Muscle of leg (tissue), 11 donors: ENCODE measurements around the gene ABCB11. TPM values are rescaled to one million over a fixed set of nuclear protein-coding genes. Genes with fewer than 3 reads are reported as not detected.
"Not testable (repeated sequence)": the region's sequence is repeated elsewhere in the genome, so short reads cannot be mapped to it uniquely, and the experiment has no call there.

Experiments used
- DNase-seq: peaks from one replicate; pipeline ENCODE4 v3.0.0; 2013
- H3K27ac ChIP-seq: one replicate; pipeline ENCODE4 v1.5.1; 2013; ENCODE audit warnings: mild to moderate bottlenecking, low read length, control low read depth
- H3K27me3 ChIP-seq: one replicate; pipeline ENCODE4 v1.6.1; 2013; ENCODE audit warnings: low read length; ENCODE audit not compliant: control insufficient read depth, insufficient read depth
- H3K36me3 ChIP-seq: one replicate; pipeline ENCODE4 v1.6.1; 2013; ENCODE audit warnings: low read length; ENCODE audit not compliant: control insufficient read depth, insufficient read depth
- H3K4me1 ChIP-seq: one replicate; pipeline ENCODE4 v1.6.1; 2013; ENCODE audit warnings: low read length; ENCODE audit not compliant: control insufficient read depth, insufficient read depth
- H3K4me3 ChIP-seq: one replicate; pipeline ENCODE4 v1.5.1; 2013; ENCODE audit warnings: low read length, control low read depth
- H3K9me3 ChIP-seq: replicated peaks from 2 replicates; pipeline ENCODE4 v1.6.1; 2013; ENCODE audit warnings: low read depth, low read length; ENCODE audit not compliant: control insufficient read depth
- WGBS: methylation state at CpG from one replicate; pipeline ENCODE4 v1.1.5; 2013; ENCODE audit warnings: missing lambda C conversion rate; ENCODE audit not compliant: insufficient coverage; 5-methylcytosine and 5-hydroxymethylcytosine counted together
- polyA plus RNA-seq, 8 donors: library from polyadenylated mRNA; unstranded; fragments of 120-200 nt; gene quantifications; one replicate each; pipeline versions ENCODE4 v1.2.1 to v1.2.3, GENCODE V29; 2013; ENCODE audit warnings: inconsistent platforms in 1 of 8, low replicate concordance in 1 of 8; ENCODE audit not compliant: insufficient read length in 8 of 8, insufficient read depth in 1 of 8
- total RNA-seq: library from RNA; stranded (reverse); fragments of 120-200 nt; gene quantifications from one replicate; pipeline ENCODE4 v1.2.4, GENCODE V29; 2013

The ABCB11 gene
- total and polyA plus RNA-seq, 9 donors: 0.04 to 0.27 (median 0.12) TPM; not detected in 3

GRCh38 chr2:169066897-169067296, 35.8 kb upstream of the ABCB11 start:
- DNase-seq: no peak
- Histone ChIP-seq H3K27me3 (no peaks in the 10 kb centered on the region), H3K27ac (no peak overlapping the region), H3K9me3 (no peaks in the 10 kb centered on the region), H3K4me3 (no peak overlapping the region), H3K4me1 (no peaks in the 10 kb centered on the region), H3K36me3 (no peaks in the 10 kb centered on the region)
- WGBS: no CpG with 5 or more reads among the region's 1 CpG

DNA sequence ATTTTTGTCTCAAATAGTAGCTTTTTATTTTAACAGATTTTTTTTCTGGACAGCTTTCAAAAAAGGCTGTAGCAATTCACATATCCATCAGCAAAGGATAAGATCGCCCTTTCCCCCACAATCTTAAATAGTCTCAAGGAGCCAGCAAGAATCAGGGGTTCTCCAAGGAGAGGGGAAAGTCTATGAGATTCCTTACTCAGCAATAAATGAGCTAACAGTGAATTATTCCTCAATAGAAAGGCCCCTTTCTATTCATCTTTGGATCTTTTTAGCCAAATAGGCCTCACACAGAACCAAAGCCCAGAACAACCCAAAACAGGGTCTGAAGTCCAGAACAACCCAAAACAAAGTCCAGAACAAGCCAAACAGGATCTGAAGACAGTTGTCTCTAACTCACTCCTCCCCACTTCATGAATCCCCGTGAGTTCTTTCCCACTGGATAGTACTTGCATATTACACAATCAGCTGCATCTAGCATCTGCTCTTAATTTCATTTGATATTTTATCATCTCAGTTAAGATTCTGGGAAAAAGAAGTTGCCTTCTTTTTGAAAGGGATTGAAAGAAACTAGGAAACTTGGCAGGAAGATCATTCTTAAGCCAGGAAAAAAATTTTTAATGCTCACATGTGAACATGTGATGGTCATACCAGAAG, 34.9 kb upstream of the ABCB11 start:
- DNase-seq: no peak

GRCh38 chr2:169065422-169065821, 34.3 kb upstream of the ABCB11 start:
- H3K27ac ChIP-seq: no peak overlapping the region
- H3K4me1 ChIP-seq: no peaks in the 10 kb centered on the region
- no peaks in the 10 kb centered on the region for H3K27me3 ChIP-seq
- no peak for DNase-seq
- no peaks in the 10 kb centered on the region for H3K36me3 ChIP-seq
- WGBS: no CpG with 5 or more reads among the region's 1 CpG
- H3K9me3 ChIP-seq: no peaks in the 10 kb centered on the region
- no peak overlapping the region for H3K4me3 ChIP-seq

More for the DNA sequence above, 34.9 kb upstream of the ABCB11 start:
- WGBS: no CpG with 5 or more reads among the region's 2 CpGs
- no peaks in the 10 kb centered on the region for H3K4me1 ChIP-seq
- no peak overlapping the region for H3K4me3 ChIP-seq
- no peaks in the 10 kb centered on the region for H3K36me3 ChIP-seq
- H3K27ac ChIP-seq: no peak overlapping the region
- no peaks in the 10 kb centered on the region for H3K27me3 ChIP-seq
- H3K9me3 ChIP-seq: no peaks in the 10 kb centered on the region

DNA sequence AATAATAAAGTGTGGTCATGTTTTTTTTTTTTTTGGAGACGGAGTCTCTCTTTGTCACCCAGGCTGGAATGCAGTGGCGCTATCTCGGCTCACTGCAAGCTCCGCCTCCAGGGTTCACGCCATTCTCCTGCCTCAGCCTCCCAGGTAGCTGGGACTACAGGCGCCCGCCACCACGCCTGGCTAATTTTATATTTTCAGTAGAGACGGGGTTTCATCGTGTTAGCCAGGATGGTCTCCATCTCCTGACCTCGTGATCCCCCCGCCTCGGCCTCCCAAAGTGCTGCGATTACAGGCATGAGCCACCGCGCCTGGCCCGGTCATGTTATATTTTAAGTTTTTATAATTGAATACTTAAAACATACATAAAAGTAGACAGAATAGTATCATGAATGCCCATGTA, 33.1 kb upstream of the ABCB11 start:
- H3K4me3 ChIP-seq, H3K27ac ChIP-seq, H3K27me3 ChIP-seq, H3K4me1 ChIP-seq, H3K9me3 ChIP-seq, DNase-seq, H3K36me3 ChIP-seq: not testable (repeated sequence)
- WGBS: 92% methylated on average over 11 of the region's 17 CpGs

DNA sequence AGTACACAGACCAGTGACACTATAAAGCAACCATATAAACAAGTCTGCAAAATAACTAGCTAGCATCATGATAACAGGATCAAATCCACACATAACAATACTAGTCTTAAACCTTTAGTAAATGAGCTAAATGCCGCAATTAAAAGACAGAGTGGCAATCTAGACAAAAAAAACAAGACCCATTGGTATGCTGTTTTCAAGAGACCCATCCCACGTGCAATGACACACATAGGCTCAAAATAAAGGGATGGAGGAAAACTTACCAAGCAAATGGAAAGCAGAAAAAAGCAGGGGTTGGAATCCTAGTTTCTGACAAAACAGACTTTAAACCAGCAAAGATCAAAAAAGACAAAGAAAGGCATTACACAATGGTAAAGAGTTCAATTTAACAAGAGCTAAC, 23.5 kb upstream of the ABCB11 start:
- no CpG with 5 or more reads among the region's 2 CpGs for WGBS
- H3K9me3 ChIP-seq, H3K36me3 ChIP-seq, H3K27ac ChIP-seq, H3K27me3 ChIP-seq, H3K4me3 ChIP-seq, DNase-seq, H3K4me1 ChIP-seq: not testable (repeated sequence)

- Histone ChIP-seq H3K27ac (no peak overlapping the region), H3K4me3 (no peak overlapping the region), H3K9me3 (no peaks in the 10 kb centered on the region), H3K36me3 (no peaks in the 10 kb centered on the region), H3K4me1 (no peaks in the 10 kb centered on the region), H3K27me3 (no peaks in the 10 kb centered on the region)
- WGBS: no CpG with 5 or more reads among the region's 5 CpGs
- no peak for DNase-seq
These were observed 19.5 kb upstream of the ABCB11 start for GRCh38 chr2:169050476-169051240.

GRCh38 chr2:169049142-169049541, 18.0 kb upstream of the ABCB11 start:
- Histone ChIP-seq H3K9me3 (peaks cover 2% of the 10 kb centered on the region), H3K4me1 (no peaks in the 10 kb centered on the region), H3K27ac (no peak overlapping the region), H3K36me3 (no peaks in the 10 kb centered on the region), H3K4me3 (no peak overlapping the region), H3K27me3 (no peaks in the 10 kb centered on the region)
- DNase-seq: no peak
- no CpG with 5 or more reads among the region's 3 CpGs for WGBS

GRCh38 chr2:169047256-169048250, 16.4 kb upstream of the ABCB11 start:
- DNase-seq: no peak
- no peaks in the 10 kb centered on the region for H3K4me1 ChIP-seq
- no peaks in the 10 kb centered on the region for H3K27me3 ChIP-seq
- no peak overlapping the region for H3K4me3 ChIP-seq
- no peak overlapping the region for H3K27ac ChIP-seq
- WGBS: 92% methylated on average over 1 of the region's 2 CpGs
- no peaks in the 10 kb centered on the region for H3K36me3 ChIP-seq
- peaks cover 3% of the 10 kb centered on the region for H3K9me3 ChIP-seq

DNA sequence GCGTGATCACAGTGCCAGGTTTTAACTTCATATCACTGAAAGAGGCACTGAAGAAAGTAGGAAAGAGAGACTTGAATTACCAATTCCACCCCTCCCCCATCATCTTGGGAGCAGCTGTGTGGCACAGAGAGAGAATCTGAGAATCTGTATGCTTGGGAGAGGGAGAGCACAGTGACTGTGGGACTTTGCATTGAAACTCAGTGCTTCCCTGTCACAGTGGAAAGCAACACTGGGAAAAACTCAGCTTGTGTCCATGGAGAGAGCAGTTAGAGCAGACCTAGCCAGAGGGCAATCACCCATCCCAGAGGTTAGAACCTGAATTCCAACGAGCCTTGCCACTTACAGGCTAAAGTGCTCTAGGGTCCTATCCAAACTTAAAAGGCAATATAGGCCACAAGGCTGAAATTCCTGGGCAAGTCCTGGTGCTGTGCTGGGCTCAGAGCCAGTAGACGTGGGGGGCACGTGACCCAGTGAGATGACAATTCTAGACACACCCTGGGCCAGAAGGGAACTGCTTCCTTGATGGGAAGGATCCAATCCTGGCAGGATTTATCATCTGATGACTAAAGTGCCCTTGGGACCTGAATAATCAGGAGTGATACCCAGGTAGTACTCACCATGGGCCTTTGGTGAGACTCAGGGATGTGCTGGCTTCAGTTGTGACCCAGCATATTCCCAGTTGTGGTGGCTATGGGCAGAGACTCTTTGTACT, 15.5 kb upstream of the ABCB11 start:
- no peak for DNase-seq
- 67% methylated on average over 3 of the region's 4 CpGs for WGBS
- no peak overlapping the region for H3K27ac ChIP-seq
- H3K9me3 ChIP-seq: peaks cover 3% of the 10 kb centered on the region
- no peaks in the 10 kb centered on the region for H3K36me3 ChIP-seq
- no peaks in the 10 kb centered on the region for H3K27me3 ChIP-seq
- H3K4me1 ChIP-seq: no peaks in the 10 kb centered on the region
- H3K4me3 ChIP-seq: no peak overlapping the region
